GM21390 (cell line): ENCODE data around the gene AP5Z1.
A peak's percentile ranks its signal among the peaks of the same experiment; 100 is the strongest.

Source experiments
- ATAC-seq: cut with Tn5 transposase; IDR thresholded peaks from one replicate; pipeline ENCODE4 v1.9.1; 2021; ENCODE audit not compliant: unreplicated experiment

AP5Z1 gene

GRCh38 chr7:4819560-4820404, 44.4 kb downstream of the AP5Z1 start:
- ATAC-seq = no peak

GRCh38 chr7:4820405-4820966, 45.1 kb downstream of the AP5Z1 start:
- ATAC-seq = no peak

GRCh38 chr7:4820967-4821471, 45.6 kb downstream of the AP5Z1 start:
- ATAC-seq = no peak

DNA sequence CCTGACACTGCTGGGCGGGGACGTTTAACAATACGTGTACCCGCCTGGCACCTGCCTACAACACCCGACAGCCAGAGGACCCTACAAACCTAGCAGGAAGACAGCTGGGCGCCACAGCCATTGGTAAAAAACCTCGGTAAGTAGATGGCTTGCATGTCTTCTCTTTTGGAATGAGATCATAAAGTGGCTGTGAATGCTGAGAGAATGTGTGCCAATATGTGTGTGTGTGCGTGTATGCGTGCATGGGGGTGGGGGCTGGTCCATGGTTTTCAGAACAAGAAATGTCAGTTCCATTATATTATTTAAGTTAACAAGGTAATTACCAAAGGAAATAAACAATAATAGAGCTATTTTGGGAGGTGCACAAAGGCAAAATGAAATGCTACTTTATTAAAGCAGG, 47.3 kb downstream of the AP5Z1 start:
- no peak for ATAC-seq

GRCh38 chr7:4823441-4824119, 48.2 kb downstream of the AP5Z1 start:
- ATAC-seq = no peak

- no peak for ATAC-seq
These were observed 48.8 kb downstream of the AP5Z1 start for GRCh38 chr7:4824120-4824775.

DNA sequence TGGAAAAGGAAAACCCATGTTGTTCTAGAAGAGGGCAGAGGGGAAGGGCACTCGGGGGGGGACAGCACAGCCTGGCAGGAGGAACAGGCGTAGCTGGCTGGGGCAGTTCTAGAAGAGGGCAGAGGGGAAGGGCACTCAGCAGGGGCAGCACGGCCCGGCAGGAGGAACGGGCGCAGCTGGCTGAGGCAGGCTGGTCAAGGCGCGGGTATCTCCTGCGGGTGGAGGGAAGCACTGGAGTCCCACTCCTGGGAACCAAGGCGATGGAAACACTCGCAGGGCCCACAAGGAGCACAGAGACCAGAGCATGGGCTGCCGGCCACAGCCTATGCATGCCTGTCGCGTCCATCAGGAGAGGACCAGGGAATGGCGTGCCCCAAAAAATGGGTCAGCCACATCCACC, 49.7 kb downstream of the AP5Z1 start:
- ATAC-seq = no peak

GRCh38 chr7:4828720-4829383, 53.4 kb downstream of the AP5Z1 start:
- ATAC-seq = no peak

GRCh38 chr7:4830176-4830575, 54.8 kb downstream of the AP5Z1 start:
- peak; percentile 69 for ATAC-seq

DNA sequence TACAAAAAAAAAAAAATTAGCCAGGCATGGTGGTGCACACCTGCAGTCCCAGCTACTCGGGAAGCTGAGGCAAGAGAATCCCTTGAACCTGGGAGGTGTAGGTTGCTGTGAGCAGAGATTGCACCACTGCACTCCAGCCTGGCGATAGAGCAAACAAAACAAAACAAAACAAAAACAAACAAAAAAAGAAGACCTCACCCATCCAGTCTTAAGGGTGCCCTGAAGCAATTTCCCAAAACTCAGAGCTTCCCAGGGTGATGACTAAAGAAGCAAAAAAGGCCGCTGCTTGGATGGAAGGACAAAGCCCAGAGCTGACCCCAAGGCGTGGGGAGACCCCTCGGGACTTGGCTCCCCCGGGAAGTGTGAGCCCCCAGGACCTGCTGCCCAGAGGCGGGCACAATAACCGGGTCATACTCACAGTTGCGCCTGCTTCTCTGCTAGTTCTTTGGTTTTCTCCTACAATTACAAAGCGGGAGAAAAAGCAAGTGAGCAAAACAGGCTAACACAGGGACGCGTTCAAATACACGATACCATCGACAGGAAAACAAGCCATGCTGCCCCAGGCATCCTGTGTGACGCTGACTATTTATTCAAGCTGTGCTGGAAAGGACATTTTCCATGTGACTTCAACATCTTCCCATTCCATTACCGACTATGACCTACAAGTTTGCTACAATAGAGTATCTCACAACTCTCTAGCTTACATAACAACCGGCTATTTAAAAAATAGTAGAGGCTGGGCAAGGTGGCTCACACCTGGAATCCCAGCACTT, 56.5 kb downstream of the AP5Z1 start:
- ATAC-seq = no peak

DNA sequence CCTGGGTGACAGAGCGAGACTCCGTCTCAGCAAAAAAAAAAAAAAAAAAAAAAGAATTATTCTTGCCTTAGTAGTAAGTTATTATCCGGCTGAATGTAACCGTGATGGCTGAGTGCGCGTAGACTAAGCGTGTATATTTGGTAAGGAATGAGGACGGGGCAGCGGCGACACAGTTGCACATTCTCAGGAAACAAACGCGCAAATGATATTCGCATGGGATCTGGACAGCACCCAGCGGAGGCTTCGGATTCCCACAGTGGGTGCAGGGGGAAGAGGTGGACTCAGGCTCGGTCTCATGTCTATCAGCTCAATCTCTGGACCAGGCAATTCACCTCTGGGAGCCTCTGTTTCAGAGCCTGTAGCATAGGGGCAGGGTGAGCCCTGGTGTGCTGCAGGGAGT, 57.3 kb downstream of the AP5Z1 start:
- ATAC-seq = no peak

- no peak for ATAC-seq
These were observed 57.8 kb downstream of the AP5Z1 start for GRCh38 chr7:4833176-4833575.

DNA sequence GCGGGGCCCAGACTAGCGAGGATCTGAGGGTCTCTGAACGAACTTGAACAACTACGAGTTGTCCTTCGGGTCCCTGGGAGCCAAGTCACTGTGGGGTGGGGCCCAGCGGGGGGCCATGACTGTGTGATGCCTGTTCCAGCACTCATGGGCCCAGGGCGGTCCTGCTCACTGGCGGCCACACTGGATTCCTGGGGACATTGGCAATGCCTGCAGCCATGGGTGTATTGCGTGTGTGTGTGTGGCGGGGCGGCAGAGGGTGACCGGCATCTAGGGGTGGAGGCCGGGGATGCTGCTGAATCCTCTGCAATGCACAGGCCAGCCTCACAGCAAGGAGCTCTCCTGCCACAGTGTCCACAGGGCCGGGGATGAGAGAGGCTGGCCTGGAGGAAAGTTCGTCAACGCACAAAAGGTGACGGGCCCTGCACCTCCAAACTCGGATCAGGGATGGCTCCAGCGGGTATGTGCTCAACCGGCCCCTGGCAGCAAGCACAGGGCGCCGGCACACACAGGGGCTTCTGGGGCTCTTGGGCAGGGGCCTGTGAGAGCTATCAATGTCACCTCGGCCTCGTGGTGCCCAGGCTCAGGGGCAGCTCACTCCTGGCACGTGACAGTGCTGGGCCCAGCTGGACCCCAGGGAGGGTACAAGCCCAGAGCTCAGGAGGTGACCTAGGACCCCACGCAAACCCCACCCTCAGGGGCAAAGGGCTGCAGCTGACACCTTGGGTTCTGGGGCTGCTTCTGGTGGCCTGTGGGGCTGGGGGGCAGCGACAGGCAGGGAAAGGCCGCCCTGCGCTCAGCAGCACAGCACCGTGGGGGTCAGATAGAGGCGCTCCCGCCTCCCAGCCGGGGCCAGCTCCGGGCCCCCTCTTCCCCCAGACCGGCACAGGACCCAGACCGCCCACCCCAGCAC, 58.5 kb downstream of the AP5Z1 start:
- ATAC-seq = no peak

GRCh38 chr7:4834601-4835397, 59.4 kb downstream of the AP5Z1 start:
- no peak for ATAC-seq

GRCh38 chr7:4835398-4836205, 60.2 kb downstream of the AP5Z1 start:
- no peak for ATAC-seq

DNA sequence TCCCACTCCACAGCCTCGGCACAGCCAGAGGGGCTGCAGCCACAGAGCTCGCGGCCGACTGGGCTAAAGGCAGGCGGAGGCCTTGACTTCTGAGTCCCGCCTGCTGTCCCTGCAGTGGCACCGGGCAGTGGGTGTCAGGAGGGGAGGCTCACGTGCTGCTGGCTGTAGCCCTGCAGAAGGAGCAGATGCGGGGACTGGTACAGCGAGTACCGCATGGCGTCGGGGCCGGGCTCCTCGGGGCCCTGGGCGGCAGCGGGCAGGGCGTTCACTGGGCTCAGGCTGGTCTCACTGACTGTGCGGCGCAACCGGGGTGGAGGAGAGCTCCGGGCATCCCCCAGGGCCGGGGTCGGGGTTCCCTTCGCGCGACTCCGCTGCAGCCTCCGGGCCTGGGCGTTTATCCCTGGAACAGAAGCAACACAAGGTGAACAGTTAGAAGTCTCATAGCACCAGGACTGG, 60.8 kb downstream of the AP5Z1 start:
- ATAC-seq = no peak

DNA sequence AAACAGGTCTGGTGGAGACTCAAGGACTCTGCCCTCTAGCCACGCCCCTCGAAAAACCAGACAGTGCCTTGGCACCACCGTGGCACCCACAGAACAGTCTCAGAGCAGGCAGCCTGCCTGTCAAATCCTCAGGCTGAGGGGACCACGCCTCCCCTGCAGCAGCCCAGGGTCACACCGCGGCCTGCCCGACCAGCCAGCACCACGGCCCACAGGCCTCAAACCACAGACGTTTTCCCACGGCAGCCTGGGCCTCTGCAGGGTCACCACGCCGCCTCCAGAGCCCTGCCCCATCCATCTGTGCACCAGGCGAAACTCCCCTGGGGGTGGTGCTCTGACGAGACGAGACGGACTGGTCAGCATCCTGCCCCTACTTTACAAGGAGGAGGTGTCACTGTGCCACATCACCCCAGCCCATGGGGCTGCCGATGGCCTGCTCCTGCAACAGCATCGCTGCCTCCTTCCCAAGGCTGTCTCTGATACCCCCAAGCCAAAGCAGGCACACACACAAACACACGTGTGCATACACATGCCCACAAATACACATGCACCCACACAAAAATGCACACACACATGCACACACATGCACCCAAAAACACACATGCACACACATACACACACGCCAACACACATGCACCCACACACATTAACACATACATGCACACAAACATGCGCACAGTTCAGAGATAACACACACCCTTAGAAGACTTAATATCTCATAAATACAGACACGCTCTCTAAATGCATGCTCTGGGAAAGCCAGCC, 61.8 kb downstream of the AP5Z1 start:
- ATAC-seq = no peak
